ENCODE results near the gene FBXO38. TPM values are rescaled to one million over a fixed set of nuclear protein-coding genes. Genes with fewer than 3 reads are reported as not detected.

Gene FBXO38
- total RNA-seq, 1 donor from 2014 or later = 32.9 TPM

DNA sequence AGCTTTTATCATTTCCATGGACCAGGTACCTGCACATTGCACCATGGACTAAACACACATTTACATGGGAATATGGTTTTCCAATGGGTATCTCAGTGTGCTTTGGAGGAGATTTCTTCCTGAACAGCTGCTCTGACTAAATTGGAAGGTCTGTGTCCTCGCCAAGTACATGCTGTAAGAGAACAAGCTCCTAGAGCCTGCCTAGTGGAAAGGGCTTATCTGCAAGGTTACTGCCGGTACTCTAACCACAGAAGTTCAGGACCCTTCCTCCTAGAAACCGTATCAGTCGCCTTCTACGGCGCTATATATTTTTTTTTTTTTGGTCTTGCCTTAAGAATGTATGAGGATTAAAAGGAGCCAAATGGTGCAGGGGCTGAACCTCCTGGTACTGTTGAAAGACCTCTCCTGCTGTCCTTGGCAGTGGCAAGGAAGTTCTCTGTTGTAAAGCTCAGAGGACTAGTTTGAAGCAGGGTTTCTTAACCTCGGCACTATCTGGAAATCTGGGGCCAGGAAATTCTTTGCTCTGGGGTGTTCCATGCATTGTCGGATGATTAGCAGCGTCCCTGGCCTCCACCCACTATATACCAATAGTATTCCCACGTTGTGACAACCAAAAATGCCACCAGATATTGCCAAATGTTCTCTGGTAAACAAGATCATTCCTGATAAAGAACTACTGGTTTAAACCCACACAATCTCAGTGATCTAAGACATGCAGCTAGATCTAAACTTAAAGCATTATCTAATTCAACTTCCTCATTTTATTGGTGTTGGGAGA, 107.4 kb downstream of the FBXO38 start:
- FAIRE-seq (no peak), DNase-seq (ENCODE audit: low read depth) (no peak)
- no peaks in the 10 kb centered on the region for H3K36me3 ChIP-seq (ENCODE audit: control insufficient read depth, insufficient read depth, low read length)
- no peaks in the 10 kb centered on the region for H3K27me3 ChIP-seq (ENCODE audit: control insufficient read depth, insufficient read depth, low read length)
- no peak overlapping the region for H3K4me3 ChIP-seq (ENCODE audit: low read depth, low read length)
- TF ChIP-seq, protein P1, sequence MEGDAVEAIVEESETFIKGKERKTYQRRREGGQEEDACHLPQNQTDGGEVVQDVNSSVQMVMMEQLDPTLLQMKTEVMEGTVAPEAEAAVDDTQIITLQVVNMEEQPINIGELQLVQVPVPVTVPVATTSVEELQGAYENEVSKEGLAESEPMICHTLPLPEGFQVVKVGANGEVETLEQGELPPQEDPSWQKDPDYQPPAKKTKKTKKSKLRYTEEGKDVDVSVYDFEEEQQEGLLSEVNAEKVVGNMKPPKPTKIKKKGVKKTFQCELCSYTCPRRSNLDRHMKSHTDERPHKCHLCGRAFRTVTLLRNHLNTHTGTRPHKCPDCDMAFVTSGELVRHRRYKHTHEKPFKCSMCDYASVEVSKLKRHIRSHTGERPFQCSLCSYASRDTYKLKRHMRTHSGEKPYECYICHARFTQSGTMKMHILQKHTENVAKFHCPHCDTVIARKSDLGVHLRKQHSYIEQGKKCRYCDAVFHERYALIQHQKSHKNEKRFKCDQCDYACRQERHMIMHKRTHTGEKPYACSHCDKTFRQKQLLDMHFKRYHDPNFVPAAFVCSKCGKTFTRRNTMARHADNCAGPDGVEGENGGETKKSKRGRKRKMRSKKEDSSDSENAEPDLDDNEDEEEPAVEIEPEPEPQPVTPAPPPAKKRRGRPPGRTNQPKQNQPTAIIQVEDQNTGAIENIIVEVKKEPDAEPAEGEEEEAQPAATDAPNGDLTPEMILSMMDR (IDR thresholded peaks at IDR 0.05; ENCODE audit: insufficient read depth, low read length, severe bottlenecking) = no peak

DNA sequence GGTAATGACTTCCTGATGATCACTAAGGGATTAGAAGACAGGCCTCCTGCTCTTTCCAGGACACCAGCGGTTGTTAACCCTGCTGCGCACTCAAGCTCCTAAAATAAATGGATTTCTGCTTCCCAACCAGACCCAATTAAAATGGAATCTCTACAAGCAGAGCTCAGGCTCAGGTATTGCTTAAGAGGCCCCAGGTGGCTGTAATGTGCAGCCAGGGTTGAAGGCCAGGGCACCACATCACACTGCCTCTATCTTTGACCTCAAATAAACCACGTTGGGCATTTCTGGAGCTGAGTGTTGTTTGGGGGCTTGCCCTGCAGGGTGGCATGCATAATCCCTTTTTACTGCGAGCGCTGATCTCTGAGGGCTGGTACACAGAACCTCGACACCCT, 108.0 kb downstream of the FBXO38 start:
- FAIRE-seq = no peak
- Histone ChIP-seq H3K27me3 (ENCODE audit: control insufficient read depth, insufficient read depth, low read length) (no peaks in the 10 kb centered on the region), H3K4me3 (ENCODE audit: low read depth, low read length) (no peak overlapping the region), H3K36me3 (ENCODE audit: control insufficient read depth, insufficient read depth, low read length) (no peaks in the 10 kb centered on the region)
- TF ChIP-seq, protein P1 (IDR thresholded peaks at IDR 0.05; ENCODE audit: insufficient read depth, low read length, severe bottlenecking) = no peak
- DNase-seq (ENCODE audit: low read depth) = no peak

- no peak for FAIRE-seq
- H3K27me3 ChIP-seq (ENCODE audit: control insufficient read depth, insufficient read depth, low read length) = no peaks in the 10 kb centered on the region
- no peaks in the 10 kb centered on the region for H3K36me3 ChIP-seq (ENCODE audit: control insufficient read depth, insufficient read depth, low read length)
- TF ChIP-seq, protein P1 (IDR thresholded peaks at IDR 0.05; ENCODE audit: insufficient read depth, low read length, severe bottlenecking) = no peak
- DNase-seq (ENCODE audit: low read depth) = no peak
- H3K4me3 ChIP-seq (ENCODE audit: low read depth, low read length) = no peak overlapping the region
These were observed 108.6 kb downstream of the FBXO38 start for GRCh38 chr5:148492351-148492750.

Other genes starting within 250 kb of the FBXO38 start
- not detected in 2 replicates for gene SPINK14, start 215.4 kb upstream of the FBXO38 start, total RNA-seq
- gene SPINK6, start 180.9 kb upstream of the FBXO38 start, total RNA-seq = not detected in 2 replicates
- gene MARCOL, start 145.4 kb upstream of the FBXO38 start, total RNA-seq = not detected in 2 replicates
- not detected in 2 replicates for gene SPINK13, start 115.2 kb upstream of the FBXO38 start, total RNA-seq
- gene SPINK7, start 71.5 kb upstream of the FBXO38 start, total RNA-seq = 13.7 and 23.4 TPM in 2 replicates
- gene SPINK9, start 48.4 kb upstream of the FBXO38 start, total RNA-seq = not detected in 2 replicates

Measured in bronchial epithelial cell (primary cell).